Activated CD8-positive, alpha-beta memory T cell treated with anti-CD3 and anti-CD28 coated beads for 24 hours (primary cell): ENCODE data around the gene ATP23.
A peak's percentile ranks its signal among the peaks of the same experiment; 100 is the strongest.

ENCODE experiments used
- DNase-seq: peaks from one replicate; pipeline ENCODE4 v3.0.0-alpha.2; 2020

ATP23 gene

DNA sequence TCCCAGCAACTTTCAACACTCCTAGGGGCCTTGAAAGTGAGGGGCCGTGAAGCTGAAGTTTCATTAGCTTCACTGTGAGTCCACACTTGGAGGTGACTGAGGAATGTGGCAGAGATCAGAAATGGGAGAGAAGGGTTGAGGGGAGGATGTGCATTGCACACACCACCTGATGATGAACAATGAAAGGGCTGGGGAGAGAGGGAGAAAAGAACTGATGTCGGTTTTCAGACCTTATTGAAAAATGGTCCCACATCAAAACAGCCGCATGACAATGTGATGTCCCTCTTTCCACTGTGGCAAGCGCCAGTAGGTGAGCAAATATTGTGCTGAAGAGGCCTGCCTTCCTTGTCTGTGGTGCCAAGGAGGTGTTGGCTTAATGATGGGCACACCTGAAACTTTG lies 32.3 kb upstream of the ATP23 start:
- no peak for DNase-seq

DNA sequence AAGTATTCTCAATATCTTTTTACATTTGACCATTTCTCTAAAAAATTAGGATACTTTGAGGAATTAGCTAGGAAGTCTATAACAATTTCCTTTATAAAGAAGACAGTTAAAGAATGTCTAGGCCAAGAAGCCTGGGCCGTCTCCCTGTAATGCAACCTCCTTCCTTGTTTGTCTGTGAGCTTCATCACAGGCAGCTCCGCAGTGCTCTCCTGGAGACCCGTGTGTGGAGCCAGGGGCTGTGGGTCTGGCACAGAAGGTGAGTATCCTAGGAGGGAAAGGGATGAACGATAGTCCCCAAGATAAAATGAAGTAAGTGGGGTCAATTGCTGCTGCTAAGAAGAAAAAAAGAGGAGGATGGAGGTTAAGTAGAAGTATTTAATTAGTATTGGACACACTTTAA lies 31.8 kb upstream of the ATP23 start:
- DNase-seq: no peak

DNA sequence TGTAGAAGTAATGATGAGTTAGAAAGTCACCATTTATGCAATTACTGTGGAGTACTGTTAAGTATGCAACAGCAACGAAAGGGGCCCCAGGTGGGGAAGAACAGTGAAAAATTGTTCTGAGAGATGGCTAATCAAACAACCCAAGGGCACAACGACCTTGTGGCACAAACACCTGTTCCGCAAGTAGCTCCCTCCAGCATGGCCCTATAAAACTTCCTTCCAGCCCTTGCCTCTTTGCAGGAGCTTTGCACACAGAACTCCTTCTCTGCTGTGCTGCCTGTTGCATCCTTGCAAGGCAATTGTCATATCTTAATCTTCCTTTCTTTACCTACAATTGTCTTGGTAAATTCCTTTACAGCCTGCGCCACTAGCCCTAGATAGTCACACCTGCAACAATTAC lies 23.2 kb upstream of the ATP23 start:
- no peak for DNase-seq

DNA sequence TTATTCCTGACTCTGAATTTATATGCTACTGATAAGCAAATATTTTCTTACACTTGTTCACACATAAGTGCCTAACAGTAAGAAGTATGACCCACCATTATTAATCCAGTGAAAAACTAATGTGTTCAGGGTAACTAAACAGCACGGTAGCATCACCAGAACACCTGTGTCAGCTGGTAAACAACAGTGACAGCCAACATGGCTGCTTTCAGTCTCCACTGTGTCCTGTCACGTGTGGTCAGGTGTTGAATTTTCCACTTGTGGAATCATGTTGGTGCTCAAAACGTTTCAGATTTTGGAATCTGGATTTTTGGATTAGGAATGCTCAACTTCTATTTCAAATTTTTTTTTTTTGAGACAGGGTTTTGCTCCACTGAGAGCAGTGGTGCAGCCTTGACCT lies 14.3 kb upstream of the ATP23 start:
- no peak for DNase-seq

DNA sequence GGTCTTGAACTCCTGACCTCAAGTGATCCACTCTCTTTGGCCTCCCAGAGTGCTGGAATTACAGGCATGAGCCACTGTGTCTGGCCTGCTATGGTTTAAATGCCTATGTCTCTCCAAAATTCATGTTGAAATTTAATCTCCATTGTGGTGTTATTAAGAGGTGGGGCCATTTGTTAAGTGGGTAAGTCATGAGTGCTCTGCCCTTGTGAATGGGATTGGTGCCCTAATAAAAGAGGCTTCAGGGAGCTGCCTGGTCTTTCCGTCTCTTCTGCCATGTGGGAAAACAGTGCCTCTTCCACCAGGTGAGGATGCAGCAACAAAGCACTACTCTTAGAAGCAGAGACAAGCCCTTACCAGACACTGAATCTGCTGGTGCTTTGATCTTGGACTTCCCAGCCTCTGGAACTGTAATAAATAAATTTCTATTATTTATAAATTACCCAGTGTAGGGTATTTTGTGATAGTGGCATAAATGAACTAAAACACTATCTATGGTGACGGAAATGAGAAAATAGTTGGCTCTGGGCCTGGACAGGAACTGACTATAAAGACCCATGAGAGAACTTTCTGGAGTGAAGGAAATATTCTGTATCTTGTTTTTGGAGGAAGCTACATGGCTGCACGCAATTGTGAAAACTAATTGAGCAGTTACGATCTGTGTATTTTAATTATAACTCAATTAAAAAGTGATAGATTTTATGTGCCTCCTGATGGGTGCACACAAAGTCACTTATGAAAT lies 12.1 kb upstream of the ATP23 start:
- DNase-seq: no peak

DNA sequence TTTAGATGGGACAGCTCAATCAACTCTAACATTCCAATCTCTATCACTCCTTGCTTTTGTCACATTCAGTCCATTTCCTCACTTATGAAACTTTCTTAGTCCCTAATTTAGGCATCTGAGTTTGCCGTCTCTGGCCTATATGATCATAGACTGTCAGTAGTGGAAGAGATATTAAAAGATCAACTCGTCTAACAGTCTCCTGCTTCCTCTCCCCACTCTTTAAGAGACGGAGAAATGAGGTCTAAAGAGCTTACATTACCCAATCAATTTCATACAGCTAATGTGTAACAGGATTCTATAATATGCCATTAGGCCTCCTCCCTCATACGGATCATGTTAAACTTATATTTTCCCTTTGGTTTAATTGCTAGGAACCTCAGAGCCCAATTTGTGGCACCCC lies 6.5 kb upstream of the ATP23 start:
- no peak for DNase-seq

DNA sequence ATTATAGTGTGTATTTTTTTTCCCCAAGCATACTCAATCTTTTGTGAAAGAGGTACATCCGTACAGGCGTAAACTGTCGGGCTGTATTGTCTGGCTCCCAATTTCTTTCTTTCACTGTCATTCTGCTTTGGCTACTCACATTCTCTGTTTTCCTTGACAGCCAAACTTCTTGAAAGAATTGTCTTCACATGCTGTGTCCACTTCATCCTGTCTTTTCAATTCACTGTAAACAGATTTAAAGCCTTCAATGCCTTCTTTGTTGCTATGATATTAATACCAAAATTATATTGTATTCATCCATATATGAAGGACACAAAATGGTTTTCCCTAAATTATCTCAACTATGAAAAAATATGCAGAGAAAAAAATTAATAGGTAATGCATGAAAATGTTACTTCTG lies 6.0 kb upstream of the ATP23 start:
- no peak for DNase-seq

DNA sequence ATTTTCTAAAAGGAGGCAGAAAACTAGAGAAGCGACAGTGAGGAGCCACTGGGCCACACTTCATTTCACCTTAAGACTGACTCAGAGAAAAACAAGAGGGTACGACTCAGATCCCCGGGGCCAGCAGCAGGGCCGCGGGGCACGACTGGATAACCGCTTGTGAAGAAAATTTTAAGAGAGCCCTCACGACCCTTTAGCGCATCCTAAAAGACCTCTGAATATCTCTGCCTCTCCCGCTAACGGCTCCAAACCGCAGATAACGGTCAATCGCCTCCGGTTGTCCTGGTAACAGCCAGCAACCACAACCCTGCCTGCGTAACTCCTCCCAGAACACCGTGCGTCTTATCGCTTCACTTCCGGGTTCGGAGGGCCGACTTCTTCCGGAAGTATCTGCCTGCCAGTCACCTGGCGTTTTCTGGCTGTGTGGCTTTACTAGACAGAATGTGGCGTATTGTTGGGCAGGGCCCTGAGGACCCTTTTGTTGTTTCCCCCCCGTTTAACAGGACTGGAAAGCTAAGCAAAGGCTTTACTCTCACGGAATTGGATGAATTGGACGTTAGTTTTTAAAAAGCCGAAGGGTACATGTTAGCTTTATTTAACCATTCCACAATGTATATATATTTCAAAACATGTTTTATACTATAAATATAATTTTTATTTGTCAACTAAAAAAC lies 5.4 kb upstream of the ATP23 start:
- peak; percentile 92 for DNase-seq

DNA sequence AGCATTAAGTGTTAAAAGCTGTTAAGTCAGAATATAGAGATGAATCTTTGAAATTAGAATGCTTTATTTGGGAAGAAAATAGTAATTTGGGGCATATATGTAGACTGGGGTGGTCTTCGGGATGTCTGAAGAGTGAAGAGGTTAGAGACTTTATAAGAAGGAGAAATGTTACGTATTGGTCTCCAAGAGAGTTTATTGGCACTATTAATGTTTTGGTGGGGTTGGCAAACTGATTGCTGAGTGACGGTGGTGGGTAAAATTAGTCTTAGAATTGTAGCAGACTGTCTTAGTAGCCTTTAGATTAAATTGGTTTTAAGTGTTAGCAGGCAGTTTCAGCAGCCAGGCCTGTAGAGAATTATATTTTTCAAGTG lies 4.9 kb upstream of the ATP23 start:
- no peak for DNase-seq

DNA sequence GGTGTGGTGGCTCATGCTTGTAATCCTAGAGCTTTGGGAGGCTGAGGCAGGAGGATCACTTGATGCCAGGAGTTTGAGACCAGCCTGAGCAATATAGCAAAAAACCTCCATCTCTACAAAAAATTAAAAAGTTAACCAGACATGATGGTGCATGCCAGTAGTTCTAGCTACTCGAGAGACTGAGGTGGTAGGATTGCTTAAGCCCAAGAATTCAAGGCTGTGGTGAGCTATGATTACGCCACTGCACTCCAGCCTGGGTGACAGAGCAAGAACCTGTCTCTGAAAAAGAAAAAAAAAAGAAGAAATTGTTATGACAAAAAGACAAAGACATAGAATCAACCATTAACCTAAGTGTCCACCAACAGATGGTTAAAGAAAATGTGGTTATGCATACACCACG lies 2.1 kb upstream of the ATP23 start:
- no peak for DNase-seq

DNA sequence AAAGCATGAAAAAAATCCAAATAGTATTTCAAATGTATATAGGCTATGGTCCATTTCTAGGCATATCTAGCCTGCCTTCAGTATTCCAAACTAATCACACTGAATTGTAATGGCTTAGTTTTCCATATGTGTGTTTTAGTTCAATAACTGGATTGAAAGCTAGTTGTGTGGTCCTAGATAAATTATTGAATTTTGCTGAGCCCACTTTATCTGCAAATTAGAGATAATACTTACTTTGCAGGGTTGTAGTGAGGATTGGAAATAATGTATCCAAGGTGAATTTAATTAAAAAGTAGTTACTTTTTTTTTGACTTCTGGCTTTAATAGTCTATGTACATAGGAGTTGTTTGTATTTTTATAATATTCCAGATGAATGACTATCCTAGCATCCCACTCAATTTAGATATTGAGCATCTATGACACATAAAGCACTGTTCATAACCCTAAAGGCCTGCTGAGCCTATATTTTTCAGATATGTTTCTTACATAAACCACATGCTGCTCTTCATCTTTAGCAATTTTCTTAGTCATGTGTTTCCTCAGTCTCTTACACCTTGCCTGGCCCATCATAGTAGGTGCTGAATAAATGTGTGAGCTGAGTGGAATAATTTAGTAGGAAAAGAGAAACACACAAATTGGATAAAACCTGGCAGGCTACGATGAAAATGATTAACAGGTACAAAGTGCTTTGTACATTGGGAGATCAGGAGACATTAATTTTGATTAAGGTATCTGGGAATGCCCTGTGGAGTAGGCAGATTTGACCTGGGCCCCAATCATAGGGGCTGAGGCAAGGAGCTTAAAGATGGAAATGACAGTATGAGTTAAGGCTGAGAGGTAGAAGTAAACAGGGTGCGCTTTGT lies 1.1 kb upstream of the ATP23 start:
- no peak for DNase-seq

DNA sequence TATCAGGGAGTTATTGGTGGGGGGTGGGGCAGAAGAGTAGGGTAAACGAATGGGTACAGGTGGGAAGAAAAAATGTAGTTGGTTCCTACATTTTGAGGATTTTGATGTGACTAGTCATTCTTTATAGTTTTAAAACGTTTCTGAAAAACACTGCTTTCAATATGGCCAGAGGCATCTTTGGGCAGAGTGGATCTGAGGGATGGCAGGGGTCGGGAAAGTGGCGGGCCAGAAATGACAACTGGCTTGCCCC lies 527 bp upstream of the ATP23 start:
- DNase-seq: no peak

DNA sequence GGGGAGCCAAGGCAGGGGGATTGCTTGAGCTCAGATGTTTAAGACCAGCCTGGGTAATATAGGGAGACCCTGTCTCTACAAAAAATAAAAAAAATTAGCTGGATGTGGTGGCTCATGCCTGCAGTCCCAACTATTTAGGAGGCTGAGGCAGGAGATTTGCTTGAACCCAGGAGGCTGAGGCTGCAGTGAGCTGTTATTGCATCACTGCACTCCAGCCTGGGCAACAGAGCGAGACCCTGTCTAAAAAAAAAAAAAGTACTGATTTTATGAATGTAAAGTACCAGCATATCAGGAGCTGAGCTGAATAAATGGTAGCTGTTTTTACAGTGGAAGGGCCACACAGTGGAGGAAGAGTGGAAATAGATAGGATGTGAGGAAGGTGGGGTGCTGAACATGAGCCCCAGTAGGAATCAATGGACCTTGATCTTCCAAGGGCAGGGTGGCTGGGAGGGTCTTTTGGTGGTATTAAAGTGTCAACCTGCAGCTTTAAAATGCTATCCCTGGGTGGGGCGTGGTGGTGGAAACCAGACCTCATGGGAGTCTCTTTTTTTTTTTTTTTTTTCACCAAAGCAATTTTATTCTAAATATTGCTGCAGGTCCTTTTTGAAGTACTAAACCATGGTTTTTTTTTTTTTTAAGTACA lies 2.2 kb downstream of the ATP23 start:
- no peak for DNase-seq

DNA sequence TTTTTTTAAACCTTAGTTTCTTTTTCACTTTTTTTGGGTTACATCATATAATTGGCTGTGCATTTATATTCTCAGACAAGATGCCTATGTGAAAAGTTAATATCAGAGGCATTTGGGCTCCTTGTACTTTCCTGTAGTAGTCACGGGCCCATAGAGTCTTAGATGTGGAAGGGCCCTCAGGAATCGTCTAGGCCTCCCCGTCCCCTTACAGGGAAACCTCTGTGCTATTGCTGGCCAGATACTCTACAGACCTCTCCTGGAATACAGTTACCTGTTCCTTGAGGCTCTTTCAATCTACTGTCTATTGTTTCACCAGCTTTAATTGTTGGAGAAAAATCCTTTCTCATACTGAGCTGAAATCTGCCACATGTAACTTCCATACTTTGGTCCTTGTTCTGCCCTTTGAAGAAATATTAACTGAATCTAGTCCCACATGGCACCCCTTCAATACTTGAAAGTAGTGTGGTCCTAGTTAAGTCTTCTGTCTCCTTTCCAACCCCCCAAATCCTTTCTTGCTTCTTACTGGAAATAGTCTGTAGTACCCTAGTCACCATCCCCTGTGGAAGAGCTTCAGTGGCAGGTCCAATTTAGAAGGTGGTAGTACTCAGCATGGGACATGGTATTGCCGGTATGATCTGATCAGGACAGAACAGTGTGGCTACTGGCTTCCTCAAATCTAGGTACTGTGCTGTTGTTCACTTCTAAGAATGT lies 3.1 kb downstream of the ATP23 start:
- no peak for DNase-seq

DNA sequence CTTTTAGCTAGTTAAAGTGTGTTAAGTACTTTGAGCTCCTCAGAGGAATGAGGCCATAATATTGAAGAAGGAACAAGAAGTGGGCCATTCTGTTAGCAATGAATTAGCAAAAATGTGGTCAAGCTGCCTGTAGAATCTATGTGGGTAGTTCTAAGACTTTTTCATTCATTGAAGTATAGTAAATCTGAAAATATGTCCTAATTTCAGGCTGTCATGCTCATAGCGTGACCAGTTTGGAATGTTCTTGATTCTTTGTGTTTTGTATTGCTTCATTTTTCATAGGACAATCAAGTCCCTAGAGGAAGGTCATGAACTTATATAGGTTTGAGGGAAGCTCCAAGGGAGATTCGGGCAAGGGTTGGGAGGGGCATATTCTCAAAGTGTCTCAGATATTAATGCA lies 11.4 kb downstream of the ATP23 start:
- DNase-seq: no peak

DNA sequence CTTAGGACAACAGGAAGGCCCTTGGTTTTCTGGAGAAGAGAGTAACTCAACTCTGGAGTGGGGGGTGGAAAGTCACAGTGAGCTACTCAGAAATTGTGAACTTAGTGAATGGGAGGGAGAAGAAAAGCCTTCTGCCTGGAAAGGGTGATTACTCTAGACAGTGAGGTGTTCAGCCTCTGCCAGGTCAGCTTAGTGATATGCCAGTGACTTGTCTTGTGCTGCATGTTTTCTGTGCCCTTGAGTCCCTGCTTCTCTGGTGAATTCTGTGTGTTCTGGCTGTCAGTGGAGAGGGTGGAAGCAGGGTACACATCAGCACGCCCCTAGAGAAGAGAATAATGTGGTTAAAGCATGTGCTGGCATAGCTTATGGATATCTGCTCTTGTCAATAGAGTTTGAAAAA lies 13.4 kb downstream of the ATP23 start:
- DNase-seq: no peak

DNA sequence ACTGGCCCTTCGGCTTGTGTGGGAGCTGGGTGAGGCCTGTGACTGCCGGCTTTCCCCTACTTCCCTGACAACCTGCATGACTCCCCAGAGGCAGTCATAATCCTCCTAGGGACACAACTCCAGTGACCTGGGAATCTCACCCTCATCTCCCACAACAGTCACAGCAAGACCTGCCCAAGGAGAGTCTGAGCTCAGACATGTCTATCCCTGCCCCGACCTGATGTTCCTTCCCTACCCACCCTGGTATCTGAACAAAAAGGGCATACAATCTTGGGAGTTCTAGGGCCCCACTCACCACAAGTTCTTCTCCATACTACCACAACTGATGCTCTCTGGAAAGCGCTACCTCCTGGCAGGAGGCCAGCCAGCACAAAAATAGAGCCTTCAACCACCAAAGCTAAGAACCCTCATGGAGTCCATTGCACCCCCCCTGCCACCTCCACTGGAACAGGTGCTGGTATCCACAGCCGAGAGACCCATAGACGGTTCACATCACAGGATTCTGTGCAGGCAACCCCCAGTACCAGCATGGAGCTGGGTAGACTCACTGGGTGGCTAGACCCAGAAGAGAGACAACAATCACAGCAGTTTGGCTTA lies 16.8 kb downstream of the ATP23 start:
- no peak for DNase-seq

DNA sequence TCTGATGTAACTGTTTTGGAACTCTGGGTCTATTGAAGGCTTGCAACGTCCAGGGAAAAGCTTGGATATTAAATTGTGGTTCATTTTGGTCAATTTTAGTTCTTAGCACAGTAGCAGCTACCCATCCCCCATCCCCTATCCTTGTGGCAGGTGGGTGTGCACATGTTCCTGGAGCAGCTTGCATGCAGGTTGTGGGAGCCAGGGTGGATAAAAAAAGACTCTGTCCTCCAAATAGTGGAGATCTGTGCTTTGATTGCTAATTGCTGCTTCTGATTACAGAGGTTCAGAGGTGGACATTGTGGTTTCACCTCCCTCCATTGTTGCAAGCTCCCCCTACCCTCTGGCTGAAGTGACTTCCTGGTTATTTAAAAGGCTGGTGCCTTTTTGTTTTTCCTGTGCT lies 23.1 kb downstream of the ATP23 start:
- DNase-seq: no peak

DNA sequence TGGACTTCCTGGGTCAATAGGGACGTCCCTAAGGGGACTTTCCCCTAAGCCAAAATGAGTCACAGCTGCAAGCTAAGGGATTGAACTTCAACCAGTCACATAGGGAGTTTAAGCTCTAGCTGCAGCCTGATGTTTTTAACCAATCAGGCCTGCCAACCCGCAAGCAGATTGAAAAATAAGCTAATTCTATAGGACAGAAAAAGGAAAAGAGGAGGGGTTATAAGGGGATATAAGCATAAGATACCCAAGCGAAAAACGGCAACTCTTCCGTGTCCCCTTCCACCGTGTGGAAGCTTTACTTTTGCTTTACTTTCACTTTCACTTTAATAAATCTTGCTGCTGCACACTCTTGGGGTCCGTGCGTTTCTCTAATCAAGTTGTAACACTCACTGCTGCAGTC lies 24.4 kb downstream of the ATP23 start:
- DNase-seq: no peak

DNA sequence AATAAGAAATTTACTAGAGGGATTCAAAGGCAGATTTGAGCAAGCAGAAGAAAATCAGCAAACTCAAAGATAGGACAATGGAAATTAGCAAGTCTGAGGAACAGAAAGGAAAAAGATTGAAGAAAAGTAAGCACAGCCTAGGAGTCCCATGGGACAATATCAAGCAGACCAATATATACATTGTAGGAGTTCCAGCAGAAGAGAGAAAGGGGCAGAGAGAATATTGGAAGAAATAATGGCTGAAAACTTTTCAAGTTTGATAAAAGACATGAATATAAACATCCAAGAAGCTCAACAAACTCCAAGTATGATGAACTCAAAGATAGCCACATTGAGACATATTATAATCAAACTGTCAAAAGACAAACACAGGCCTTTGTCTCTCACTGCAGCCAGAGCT lies 25.2 kb downstream of the ATP23 start:
- DNase-seq: no peak

DNA sequence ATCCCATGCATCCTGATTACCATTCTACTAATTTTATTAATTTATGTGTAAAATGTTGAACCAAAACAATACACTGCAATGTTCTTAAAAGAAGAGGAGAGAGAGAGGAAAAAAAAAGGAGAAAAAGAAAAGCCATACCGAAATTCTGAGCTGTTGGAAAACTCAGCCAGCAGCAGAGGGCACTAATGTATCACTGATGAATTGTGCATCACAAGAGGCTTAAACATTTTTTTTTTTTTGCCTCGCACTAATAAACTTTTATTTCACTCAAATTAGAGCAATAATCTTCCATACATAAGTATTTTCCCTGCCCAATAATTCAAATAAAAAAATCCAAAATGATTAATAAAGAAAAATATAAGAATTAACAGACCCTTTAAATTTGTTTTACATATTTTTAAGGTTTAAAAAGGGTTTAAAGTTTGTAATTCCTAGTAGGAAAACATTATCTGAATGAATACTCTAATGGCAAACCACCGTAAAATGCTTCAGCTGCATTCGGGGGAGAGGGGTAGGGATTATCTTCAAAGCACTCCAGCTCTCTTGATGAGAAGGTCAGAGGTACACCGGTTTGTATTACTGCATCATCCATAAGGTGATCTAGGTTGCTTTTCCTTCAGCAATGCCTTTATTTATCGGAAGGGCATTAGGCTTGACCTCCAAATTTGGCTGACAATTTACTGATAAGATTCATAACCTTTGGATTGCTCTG lies 41.9 kb downstream of the ATP23 start:
- no peak for DNase-seq

DNA sequence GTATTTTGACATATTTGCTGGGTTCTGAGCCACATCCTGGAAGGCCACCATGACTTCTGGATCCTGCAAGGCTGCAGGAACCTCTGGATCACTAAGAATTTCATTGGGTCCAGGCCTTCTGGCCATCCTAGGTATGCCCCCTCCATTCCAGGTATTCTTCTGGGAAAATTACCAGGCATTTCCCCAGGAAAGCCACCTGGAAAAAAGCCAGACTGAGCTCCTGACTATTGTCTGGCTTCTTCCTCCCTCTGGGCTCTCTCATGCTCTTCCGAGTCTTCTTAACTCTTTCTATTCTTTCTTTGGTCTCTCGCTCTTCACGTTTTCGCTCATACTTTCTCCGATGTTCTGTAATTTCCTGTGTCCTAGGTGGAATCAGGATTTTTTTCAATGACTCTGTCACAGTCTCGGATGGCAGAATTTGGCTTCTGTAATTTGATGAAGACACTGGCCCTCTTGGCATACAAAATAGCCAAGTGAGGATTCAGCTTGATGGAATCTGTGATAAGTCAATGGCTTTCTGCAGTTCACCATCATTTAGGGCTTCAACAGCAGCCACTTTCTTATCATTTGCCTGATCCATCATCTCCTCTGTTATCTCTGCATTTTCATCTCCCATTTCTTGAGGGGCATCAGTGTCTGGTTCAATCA lies 42.6 kb downstream of the ATP23 start:
- no peak for DNase-seq
